Measurements from ENCODE around the gene TINCR.
"Not testable (repeated sequence)": the region's sequence is repeated elsewhere in the genome, so short reads cannot be mapped to it uniquely, and the experiment has no call there.

Gene TINCR

DNA sequence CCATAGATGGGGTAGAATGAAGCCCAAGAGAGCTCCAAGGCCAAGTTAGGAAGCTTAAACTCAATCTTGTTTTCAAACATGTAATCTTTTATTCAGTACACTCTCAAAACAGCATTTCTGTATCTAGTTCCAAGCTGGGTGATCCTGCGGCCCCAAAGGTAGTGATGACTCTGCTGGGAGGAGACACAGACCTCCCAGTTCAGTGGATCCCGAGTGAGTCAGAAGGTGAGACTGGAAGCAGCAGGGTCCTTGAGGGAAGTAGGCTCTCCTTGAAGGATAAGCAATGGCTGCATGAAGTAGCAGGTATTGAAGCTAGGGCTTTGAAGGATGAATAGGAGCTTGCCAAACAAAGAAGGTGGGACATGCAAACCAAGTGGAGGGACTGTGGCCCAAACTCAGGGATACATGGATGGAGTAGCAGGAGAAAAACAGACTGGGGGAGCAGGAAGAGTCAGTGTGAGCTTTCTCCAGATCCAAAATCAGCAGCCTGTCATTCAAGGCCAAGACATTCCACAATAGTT is 9.6 kb downstream of the TINCR start:
- no peak for DNase-seq

DNA sequence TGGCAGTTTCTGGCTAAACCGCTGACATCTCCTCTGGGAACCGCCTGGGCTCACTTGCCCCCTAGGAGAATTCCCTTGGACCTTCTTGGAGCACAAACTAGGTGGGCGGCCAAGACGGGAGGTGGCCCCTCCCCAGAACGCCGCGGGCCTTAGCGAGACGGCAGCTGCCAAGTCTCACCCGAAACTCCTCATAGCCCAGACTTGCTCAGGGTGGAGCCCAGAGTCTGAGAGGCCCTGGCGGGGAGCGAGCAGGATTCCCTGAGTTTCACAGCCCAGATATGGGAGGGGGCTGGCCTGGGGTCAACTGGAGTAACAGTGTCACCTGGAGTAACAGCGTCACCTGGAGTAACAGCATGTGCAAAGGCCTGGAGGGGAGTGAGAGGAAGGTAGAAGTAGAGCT is 10.1 kb downstream of the TINCR start:
- no peak for DNase-seq

DNA sequence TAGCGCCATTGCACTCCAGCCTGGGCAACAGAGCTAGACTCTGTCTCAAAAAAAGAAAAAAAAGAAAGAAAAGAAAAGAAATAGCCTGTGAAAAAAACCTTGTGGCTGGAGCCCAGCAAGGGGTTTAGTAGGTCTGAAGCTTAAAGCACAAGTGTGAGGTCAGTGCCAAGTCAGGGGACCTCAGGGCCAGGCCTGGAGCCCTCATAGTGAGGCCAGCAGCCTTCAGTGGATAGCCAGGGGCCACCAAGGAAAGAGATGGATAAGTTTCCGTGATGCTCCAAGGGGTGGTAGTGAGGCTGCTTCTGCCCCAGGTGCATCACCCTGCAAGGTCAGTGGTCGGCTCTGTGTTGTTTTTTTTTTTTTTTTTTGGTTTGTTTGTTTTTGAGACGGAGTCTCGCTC is 12.9 kb downstream of the TINCR start:
- no peak for DNase-seq

DNA sequence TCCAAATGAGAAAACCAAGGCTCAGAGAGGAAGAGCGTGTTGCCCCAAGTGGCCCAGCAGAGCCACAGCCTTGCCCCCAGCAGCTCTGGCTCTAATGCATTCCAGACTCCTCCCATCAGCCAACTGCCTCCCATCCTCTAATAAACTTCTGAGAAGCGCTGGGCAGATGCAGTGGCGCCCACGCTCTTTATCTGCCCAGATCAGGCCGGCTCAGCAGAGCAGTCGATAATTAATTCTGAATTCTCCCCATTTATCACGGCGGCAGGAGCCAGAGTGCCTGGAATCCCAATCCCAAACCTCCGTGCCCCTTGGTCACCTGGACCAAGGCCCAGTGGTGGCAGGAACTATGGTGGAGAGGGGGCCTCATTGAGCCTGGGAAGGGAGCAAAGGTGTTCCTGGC is 13.9 kb downstream of the TINCR start:
- no peak for DNase-seq

DNA sequence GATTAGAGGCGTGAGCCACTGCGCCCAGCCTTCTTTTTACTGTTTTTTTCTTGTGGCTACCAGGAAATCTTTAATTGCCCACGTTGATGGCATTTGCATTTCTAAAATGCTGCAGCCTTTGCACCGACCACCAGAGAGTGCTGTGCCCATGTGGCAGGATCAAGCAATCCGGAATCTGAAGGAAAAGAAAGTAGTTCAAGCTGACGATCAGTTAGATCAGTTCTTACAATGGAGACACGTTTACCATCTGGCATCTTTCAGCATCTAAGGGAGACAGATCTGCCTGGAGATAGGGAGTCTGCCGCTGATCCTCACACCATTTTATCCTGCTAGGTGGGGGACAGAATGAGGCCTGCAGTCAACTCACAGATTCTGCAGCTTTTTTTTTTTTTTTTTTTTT is 19.9 kb downstream of the TINCR start:
- no peak for DNase-seq

DNA sequence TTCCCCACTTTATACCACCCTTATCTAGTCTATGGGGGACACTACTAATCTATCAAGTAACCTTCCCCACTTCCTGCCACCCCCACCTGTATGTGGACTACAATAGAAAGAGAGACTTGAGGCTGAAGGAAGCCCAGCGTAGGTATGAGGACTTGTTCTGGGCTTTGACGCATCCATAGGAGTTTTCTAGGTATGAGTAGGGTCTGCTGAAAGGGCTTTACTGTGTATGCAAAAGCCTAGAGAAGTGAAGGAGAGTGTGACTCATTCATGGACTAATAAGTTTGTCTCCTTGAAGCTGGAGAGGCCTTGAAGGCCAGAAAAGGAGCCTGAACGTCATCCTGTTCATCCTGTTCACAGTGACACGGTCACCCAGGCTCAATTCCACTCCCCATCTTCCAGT is 21.8 kb downstream of the TINCR start:
- no peak for DNase-seq

DNA sequence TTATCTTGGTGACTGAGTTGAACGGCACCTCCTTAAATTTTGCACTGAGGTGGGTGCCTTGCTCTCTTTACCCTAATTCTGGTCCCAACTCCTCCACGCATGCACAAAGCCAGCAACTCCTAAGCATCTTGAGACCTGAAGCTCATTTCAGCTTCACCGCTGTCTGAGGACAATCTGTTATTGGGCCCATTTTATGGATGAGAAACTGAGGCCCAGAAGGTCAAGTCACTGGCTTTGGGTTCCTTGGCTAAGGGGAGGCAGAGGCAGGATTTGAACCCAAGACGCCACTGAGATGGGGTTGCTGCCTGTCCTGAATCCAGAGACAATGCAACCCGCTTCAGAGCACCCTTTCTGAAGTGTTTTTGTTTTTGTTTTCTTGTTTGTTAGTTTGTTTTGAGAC is 22.7 kb downstream of the TINCR start:
- no peak for DNase-seq

DNA sequence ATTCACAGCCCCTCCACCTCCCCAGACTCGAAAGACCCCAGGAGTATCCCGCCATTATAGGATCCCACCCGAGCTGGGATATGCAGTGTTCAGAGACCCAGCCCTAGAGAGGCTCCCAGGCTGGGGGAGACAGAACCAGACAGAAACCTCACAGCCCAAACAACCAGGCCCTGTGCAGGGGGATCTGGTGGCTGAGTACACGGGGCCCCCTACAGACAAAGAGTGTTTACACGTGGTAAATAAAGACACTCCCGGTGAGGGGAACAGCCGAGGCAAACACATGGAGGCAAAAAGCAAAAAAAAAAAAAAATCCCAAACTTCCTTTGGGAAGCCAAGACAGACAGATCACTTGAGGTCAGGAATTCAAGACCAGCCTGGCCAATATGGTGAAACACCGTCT is 25.1 kb downstream of the TINCR start:
- DNase-seq, result no peak

DNA sequence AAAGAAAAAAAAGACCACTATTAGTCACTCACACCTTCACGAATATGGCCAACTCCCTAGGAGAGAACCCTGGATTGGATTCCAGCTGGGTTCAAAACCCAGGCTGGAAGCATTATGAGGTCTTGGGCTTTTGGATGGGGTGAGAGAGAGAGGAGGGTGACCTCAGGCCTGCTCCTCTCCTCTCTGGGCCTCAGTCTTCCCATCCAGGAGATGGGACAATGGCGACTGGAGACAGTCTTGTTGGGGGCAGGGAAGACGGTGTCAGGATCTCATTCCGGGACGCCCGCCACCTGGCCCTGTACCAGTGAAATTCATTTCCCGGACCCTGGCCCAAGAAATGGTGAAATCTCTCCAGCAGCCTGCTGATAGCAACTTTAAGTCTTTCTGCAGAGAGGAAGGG is 26.3 kb downstream of the TINCR start:
- DNase-seq, result no peak

DNA sequence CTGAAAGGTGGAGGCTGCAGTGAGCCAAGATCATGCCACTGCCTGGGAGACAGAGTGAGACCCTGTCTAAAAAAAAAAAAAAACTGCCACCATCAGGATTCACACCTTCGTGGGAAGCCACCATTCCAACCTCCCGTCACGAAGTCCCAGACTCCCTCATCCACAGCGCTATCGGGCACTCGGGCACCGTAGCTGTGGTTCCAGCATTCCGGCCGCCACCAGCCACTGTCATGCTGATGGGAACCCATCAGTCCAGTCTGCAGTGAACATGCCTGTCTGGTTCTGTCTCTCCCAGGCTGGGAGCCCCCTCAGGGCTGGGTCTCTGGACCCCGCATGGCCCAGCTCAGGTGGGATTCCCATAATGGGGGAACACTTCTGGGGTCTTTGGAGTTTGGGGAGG is 27.5 kb downstream of the TINCR start:
- no peak for DNase-seq

DNA sequence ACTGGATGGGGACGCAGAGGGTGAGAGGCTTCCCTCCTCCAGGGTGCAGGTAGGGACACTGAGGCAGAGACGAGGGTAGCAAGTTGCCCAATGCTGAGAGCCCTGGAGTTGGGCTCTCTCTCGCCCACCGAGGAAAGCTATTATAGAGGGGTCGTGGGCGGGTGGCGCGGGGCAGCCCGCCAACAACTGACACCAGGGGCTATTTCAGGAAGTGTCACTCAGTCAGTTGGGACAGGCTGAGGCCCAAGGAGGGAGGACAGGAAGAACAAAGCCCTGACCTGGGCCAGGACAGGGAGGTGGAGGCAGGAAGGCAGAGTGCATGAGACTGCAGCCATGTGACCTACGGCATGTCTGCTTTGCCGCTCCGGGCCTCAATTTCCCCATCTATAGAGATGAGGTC is 29.9 kb downstream of the TINCR start:
- DNase-seq, result no peak

DNA sequence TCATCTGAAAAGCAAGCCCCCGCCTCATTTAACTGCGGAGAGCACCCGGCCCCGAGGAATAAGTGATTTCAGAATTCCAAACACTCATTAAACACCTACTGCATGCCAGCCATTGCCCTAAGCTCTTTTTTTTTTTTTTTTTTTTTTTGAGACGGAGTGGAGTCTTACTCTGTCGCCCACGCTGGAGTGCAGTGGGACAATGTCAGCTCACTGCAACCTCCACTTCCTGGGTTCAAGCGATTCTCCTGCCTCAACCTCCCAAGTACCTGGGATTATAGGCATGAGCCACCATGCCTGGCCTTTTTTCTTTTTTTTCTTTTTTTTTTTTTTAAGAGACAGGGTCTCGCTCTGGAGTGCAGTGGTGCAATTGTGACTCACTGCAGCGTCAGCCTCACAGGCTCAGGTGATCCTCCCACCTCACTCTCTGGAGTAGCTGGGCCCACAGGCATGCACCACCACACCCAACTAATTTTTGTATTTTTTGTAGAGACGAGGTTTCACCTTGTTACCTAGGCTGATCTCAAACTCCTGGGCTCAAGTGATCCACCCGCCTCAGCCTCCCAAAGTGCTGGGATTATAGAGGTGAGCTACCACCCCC is 30.7 kb downstream of the TINCR start:
- not testable (repeated sequence) for DNase-seq

DNA sequence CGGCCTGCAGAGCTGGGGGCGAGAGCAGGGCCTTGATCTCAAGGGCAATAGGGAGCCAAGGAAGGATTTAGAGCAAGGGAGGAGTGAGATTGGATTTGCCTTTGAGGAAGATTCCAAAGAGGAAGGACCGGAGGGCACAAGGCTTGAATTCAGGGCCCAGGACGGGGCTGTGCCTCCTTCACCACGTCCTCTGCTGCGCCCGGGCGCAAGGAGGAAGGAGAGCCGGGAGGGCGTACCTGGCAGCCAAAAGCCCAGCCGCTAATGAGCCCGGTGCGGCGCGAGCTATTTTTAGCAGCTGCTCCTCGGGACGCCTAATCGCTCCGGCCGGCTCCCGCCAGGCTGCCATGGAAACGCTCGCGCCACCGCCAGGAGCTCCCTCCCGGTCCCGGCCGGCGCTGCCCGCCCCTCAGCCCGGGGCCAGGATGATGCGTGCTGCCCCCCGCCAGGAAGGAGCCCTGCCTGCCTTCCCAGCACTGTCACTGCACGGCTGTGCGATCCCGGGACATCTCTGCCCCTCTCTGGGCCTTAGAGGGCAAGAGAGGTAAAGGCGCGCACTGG is 31.3 kb downstream of the TINCR start:
- DNase-seq, result no peak

DNA sequence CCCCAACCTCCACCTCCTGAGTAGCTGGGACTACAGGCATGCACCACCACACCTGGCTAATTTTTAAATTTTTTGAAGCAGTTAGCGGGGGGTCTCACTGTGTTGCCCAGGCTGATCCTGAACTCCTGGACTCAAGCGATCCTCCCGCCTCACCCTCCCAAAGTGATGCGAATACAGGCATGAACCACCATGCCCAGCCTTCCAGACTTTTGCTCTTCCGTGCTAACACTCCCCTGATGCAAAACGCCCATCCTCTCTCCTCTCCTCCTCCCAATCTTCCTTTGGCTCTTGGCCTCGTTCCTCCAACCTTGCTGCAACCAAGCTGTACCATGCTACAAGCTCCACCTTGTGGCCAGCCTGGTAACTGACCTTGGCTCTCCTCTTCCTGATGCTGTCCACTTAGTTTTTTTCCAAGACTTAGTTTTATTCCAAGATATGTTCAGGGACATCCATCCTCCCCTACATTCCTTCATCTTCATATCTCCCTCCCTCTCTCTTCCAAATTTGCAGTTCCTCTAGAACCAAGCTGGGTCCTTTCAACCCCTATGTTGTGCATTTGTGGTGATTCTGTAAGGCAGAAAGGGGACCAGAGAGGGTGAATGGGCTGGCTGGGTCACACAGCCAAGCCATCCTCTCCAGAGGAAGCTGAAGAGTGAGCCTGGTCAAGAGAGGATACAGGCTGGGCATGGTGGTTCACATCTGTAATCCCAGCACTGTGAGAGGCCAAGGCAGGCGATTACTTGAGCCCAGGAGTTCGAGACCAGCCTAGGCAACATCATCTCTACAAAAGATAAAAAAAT is 32.8 kb downstream of the TINCR start:
- no peak for DNase-seq

DNA sequence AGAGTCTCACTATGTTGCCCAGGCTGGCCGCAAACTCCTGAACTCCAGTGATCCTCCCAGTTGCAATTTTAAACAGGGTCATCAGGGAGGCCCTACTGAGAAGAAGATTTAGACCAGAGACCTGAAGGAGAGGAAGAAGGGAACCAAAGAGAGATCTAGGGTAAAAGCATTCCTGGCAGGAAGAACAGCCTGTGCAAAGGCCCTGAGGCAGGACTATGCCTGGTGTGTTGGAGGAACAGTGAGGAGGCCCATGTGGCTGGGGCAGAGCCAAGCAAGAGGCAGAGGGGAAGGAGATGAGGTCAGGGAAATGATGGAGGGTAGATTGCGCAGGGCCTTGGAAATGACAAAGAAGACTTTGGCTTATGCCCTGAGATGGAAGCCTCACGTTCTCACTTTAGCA is 34.5 kb downstream of the TINCR start:
- no peak for DNase-seq

DNA sequence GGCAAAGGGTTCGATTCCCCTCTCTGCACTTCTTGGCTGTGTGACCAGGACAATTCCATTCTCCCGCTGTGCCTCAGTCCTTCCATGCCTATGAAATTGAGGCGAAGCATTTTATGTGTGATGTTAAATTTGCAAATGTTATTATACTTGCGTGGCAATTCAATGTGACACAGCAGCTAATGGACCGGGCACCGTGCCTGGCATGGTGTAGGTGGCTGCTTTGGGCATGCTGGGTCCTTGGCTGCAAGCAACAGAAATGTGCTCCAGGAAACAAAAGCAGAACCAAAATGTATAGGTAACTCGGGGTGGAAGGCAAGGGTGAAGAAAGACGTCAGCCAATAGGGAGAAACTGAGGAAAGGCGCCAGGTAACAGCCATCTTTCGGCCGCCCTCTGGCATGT is 37.1 kb downstream of the TINCR start:
- DNase-seq, result no peak

DNA sequence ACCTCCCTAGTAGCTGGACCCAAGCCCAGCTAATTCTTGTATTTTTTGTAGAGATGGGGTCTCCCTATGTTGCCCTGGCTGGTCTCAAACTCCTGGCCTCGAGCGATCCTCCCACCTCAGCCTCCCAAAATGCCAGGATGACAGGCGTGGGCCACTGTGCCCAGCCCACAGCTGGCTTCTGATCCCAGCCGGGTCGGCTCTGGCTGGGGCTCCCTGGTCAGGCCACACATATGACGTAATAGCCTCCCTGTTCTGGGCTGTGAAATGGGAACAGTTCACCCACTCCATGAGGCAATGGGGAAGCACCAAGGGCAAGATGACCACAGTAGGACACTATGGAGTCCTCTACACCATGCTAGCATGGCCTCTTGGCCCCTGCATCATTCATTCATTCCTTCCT is 41.1 kb downstream of the TINCR start:
- DNase-seq, result no peak

DNA sequence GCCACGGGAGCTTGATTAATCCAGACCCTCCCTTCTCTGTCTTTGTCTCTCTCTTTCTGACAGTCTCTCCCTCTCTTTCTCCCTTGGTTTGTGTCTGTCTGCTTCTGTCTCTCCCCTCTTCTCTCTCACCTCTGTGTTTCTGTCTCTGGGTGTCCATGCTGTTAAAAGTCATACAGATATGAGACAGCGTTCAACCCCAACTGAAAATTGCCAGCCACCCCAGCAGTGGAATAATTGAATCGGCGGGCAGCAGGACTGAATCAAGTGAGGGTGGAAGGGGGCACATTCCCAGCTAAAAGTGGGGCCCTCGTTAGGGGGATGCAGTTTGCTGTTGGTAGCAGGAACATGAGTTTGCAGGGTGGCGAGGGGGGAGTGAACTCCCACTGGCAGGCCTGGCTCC is 43.7 kb downstream of the TINCR start:
- no peak for DNase-seq

DNA sequence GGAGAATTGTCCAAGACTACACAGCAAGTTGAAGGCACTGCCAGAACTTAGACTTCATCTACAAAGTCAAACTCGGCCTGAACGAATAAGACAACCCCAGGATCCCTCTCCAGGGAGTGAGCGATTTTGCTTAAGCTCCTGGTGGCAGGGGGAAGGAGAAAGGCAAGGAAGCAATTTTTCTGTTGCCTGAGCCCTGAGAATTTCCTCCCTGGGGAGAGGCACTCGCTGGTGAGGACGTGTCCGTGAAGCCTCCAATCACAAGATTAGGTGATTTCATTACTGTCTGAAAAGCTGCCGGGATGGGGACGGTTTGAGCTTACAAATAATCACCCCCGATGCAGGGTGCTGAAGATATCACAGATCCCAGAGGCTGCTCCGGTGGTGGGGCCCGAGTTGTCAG is 45.6 kb downstream of the TINCR start:
- DNase-seq, result no peak

DNA sequence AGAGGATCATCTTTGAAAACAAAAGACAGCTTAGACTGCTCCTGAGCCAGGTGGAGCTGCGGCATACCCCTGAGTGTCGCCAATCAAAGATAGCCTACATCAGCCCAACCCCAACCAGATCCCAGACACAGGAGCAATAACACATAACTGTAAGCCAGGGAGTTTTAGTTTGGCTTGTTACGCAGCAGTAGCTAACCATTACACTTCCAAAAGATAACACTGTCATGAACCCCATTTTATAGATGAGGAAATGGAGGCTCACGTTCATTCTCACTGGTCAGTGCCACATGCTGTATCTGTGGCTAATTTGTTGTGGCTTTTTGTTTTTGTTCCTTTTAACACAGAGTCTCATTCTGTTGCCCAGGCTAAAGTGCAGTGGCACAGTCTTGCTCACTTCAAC is 47.3 kb downstream of the TINCR start:
- no peak for DNase-seq

DNA sequence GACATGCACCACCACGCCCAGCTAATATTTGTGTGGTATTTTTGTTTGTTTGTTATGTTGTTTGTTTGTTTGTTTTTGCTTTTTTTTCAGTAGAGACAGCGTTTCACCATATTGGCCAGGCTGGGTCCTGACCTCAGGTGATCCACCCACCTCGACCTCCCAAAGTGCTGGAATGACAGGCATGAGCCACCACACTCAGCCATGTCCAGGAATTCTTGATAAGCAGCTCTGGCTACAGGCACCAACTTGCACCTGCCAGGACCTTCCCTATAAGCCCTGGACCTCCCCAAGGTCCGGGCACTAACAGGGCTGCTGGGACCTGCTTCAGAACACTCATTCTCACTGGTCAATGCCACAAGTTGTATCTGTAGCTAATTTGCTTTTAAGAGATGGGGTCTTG is 48.7 kb downstream of the TINCR start:
- no peak for DNase-seq

DNA sequence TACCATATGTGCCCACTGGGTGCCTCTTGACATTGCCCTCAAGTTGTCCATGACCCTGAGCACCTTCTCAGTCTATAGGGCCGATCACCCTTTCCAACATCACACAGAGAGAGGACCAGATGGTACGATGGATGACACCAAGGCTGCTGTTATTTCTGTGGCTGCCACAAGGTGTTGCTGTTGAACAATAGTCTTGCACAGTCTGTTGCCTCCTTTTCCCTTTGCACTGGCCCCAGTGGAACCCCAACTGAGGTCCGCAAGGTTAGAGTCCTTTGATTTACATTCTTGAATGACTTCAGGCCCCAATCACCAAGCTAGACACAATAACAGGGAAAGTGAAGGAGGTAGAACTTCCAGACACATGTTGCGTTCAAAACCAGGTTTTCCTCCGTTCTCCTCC is 52.0 kb downstream of the TINCR start:
- DNase-seq, result no peak

DNA sequence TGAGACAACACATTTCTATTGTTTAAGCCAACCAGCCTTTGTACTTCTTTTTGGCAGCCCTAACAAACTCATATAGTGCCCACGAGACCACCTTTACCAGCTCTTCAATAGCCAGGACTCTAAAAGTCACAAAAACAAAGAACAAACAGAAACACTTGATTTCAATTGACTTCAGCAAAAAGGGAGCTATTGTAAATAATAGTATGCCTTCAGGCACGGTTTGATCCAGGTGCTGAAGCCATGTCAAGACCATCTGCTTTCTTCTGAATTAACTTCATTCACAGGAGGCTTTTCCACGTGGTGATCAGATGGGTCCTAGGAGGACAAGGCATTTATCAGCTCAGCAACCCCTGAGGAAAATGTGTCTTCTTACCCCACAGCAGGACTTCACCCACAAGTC is 53.8 kb downstream of the TINCR start:
- no peak for DNase-seq

DNA sequence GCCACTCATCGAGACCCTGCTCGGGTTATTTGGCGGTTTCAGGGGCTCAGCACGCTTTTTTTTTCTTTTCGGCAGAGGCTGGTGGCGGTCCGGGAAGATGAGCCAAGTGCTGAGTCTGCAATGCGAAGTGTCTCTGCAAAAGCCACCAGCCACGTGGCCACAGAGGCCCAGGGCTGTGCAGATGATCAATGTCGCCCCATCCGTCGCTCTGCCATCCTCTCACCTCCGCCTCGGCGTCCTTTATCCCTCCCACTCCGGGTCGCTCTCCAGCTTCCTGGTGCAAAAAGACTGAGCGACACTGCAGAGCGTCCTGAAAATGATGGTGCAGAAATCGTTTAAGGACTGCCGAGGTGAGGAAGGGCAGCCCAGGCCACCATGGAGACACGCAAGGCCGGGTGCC is 55.0 kb downstream of the TINCR start:
- DNase-seq, result no peak

Measured in stimulated activated CD4-positive, alpha-beta T cell treated with anti-CD3 and anti-CD28 coated beads, Interleukin-4, amount 100 ng/mL, for 4 hours (primary cell).